Measurements from ENCODE around the gene IRF9.
A peak's percentile ranks its signal among the peaks of the same experiment; 100 is the strongest.

Gene IRF9

DNA sequence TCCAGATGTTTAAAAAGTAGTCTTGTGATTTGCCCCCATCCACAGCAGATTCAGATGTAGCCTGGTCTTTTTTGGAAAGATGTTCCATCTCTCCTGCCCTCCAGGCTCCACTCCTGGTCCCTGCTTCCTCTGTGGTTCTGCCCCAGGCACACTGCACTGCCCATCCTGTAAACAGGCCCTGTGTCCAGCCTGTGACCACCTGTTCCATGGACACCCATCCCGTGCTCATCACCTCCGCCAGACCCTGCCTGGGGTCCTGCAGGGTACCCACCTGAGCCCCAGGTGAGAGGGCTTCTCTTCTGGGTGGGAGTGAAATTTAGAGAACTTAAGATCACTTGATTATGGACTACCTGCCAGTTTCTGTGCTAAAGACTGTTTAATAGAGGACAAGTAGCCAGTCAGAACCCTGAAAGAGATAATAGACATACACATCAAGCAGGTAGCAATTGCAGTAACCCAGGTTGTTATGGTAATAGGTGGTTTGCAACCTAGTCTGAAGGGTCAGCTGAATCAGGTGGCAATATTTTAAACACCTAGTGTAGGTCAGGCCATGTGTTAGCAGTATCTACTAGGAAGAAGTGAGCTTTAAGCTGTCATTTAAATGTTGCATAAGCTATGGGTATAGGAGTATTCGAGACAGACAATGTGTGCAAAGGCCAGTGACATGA lies 11.6 kb upstream of the IRF9 start:
- no peak for DNase-seq

DNA sequence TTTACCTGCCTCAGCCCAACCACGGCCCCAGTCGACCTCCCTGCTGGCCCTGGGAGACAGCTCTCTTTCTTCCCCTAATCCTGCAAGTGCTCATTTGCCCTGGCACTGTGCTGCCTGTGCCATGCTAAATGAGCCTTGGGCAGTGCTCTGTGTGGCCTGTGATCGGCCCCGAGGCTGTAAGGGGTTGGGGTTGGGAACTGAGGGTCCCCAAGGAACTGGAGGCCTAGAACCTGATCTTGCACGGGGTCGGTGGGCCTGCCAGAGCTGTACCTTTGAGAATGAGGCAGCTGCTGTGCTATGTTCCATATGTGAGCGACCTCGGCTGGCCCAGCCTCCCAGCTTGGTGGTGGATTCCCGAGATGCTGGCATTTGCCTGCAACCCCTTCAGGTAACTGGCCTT lies 11.0 kb upstream of the IRF9 start:
- no peak for DNase-seq

DNA sequence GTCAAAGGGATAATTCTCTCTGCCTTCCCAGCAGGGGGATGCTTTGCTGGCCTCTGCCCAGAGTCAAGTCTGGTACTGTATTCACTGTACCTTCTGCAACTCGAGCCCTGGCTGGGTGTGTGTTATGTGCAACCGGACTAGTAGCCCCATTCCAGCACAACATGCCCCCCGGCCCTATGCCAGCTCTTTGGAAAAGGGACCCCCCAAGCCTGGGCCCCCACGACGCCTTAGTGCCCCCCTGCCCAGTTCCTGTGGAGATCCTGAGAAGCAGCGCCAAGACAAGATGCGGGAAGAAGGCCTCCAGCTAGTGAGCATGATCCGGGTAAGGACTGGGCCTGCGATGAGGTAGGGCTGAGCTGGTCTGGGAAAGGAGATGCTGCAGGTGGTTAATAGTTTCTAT lies 10.5 kb upstream of the IRF9 start:
- DNase-seq: no peak

DNA sequence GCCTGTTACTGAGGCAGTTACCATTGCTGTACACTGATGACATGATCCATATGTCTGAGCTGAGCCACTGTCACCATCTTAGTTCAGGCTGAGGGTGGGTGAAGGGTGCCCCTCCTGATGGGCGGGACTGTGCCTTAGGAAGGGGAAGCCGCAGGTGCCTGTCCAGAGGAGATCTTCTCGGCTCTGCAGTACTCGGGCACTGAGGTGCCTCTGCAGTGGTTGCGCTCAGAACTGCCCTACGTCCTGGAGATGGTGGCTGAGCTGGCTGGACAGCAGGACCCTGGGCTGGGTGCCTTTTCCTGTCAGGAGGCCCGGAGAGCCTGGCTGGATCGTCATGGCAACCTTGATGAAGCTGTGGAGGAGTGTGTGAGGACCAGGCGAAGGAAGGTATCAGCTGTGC lies 10.1 kb upstream of the IRF9 start:
- DNase-seq: no peak

DNA sequence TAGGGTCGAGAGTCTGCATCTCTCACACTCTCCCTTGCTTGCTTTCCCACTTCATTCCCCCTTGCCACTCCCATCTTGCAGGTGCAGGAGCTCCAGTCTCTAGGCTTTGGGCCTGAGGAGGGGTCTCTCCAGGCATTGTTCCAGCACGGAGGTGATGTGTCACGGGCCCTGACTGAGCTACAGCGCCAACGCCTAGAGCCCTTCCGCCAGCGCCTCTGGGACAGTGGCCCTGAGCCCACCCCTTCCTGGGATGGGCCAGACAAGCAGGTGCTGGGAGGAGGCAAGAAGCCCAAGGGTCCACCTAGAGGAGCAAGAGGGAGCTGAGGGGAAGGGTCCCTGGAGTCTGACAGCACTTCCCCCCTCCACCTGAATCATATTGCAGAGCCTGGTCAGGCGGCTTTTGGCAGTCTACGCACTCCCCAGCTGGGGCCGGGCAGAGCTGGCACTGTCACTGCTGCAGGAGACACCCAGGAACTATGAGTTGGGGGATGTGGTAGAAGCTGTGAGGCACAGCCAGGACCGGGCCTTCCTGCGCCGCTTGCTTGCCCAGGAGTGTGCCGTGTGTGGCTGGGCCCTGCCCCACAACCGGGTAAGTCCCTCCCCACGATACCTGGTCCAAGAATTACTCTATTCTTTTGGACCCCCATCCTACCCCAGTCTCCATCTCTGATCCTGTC lies 9.5 kb upstream of the IRF9 start:
- DNase-seq: no peak

DNA sequence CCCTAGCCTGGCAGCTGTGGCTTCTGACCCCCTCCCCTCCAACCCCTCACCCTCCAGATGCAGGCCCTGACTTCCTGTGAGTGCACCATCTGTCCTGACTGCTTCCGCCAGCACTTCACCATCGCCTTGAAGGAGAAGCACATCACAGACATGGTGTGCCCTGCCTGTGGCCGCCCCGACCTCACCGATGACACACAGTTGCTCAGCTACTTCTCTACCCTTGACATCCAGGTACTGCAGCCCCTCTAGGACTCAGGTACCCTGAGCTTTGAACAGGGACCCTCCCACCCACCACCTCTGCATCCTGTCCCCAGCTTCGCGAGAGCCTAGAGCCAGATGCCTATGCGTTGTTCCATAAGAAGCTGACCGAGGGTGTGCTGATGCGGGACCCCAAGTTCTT lies 6.0 kb upstream of the IRF9 start:
- DNase-seq: no peak

DNA sequence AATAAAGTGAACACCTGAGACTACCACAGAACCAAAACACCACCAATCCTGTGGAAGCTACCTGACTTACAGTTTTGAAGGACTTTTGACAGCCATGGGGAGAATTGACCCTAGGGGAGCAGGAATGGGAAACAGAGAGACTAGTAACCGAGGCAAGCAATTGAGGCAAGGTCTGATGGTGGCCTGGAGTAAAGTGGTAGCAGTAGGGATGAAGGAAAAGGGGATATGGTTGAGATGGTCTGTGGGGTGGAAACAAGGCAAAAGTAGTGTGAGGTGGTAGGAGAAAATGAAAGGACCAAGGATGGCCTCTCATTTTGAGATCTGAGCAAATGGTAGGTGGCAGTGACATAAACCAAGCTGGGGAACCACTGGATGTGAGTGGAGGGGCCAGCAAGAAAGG lies 4.2 kb upstream of the IRF9 start:
- no peak for DNase-seq

DNA sequence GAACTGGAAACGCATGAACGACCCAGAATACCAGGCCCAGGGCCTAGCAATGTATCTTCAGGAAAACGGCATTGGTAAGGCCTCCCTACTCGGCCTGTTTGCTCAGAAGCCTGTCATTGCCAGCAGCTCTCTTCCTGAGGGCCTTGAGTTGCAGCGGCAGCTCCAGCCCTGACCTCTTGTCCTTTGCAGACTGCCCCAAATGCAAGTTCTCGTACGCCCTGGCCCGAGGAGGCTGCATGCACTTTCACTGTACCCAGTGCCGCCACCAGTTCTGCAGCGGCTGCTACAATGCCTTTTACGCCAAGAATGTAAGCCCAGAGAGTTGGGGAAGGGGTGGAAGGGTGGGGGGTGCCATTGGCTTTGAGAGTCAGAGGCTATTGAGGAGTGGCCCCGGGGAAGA lies 3.7 kb upstream of the IRF9 start:
- DNase-seq: no peak

DNA sequence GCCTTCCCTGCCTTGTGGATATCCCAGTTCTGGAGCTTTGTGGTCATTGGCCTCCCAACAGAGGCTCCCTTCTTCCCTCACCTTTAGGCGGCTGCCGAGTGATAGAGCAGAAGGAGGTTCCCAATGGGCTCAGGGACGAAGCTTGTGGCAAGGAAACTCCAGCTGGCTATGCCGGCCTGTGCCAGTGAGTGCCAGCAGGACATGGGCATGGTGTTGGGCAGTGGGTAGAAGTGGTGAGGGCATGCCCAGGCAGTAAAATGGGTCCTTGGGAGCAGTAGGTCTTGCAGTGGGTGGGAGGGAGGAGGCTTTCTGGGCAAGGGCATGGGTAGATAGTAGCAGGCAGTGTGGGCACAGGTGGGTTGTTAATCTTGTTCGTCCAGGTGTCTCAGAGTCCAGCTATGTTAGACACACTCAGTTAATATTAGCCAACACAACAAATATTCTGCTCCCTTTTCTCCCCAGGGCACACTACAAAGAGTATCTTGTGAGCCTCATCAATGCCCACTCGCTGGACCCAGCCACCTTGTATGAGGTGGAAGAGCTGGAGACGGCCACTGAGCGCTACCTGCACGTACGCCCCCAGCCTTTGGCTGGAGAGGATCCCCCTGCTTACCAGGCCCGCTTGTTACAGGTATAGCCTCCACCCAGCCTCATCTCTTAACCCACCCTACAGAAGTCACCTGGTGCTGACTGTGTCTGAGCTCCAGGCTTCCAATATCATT lies 1.1 kb upstream of the IRF9 start:
- no peak for DNase-seq

DNA sequence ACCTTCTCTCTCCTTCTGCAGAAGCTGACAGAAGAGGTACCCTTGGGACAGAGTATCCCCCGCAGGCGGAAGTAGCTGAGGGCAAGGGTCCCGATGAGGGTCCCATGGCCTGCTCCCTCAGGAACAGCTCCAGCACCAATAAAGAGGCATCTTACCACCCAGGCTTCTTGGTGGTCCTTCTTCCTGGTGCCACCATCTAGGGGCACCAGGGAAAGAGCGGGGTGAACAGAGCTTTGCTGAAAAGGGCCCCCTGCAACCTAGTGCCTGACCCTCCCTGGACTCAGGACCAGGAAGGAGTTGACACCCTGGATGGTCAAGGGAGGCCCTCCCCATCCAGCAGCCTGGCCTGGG lies 591 bp upstream of the IRF9 start:
- no peak for DNase-seq

DNA sequence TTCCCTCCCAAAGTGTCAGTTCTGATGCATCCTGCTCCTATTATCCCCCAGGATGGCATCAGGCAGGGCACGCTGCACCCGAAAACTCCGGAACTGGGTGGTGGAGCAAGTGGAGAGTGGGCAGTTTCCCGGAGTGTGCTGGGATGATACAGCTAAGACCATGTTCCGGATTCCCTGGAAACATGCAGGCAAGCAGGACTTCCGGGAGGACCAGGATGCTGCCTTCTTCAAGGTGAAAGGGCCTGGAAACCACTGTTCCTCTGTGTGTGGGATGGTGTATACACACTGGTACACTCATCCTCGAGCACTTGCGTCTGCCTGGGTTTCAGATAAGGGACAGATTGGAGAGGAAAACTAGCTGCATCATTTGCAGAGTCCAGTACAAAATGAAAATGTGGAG lies 1.0 kb downstream of the IRF9 start:
- DNase-seq: peak; percentile 37 to 53

DNA sequence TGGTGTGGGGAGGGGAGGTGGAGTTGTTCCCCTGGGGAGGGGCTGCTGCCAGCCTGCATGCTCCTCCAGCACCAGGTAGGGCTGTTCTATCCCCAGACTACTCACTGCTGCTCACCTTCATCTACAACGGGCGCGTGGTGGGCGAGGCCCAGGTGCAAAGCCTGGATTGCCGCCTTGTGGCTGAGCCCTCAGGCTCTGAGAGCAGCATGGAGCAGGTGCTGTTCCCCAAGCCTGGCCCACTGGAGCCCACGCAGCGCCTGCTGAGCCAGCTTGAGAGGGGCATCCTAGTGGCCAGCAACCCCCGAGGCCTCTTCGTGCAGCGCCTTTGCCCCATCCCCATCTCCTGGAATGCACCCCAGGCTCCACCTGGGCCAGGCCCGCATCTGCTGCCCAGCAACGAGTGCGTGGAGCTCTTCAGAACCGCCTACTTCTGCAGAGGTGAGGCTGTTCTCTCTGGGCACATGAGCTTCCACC lies 3.5 kb downstream of the IRF9 start:
- no peak for DNase-seq

DNA sequence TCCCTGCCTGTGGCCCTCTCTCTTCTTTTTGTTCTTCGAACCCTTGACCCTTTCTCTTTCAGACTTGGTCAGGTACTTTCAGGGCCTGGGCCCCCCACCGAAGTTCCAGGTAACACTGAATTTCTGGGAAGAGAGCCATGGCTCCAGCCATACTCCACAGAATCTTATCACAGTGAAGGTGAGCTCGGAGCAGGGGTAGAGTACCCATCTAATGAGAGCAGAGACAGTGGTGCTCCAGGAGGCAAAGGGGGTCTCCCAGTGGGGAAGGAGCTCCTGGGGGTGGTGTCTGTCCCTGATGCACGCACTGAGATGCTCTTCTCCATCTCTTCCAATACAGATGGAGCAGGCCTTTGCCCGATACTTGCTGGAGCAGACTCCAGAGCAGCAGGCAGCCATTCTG lies 4.7 kb downstream of the IRF9 start:
- DNase-seq: no peak

DNA sequence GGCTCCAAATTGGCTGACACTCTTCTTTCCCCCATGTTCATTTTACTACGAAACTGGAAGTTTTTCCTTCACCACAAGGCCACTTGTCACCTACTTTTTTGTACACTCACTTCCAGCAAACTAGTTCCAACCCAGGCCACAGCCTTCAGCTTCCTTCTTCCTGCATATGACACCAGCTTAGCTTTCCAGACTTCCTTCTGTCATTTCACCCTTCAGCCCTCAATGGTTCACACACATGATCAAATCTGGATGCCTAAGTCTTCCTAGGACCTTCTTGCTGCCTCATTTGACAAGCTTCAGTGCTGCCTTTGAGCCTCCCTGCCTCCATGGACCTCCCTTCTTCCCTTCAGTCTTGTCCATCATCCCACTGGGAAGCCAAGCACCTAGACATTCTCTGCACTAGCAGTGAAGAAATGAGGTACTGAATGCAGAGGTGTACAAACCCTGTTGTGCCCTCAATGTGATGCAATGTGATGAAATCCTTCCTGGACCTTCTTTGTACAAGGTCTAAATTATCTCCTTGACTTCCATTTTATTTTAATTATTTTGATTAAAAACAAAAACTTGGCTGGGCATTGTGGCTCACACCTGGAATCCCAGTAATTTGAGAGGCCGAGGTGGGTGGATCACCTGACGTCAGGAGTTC lies 6.5 kb downstream of the IRF9 start:
- no peak for DNase-seq

DNA sequence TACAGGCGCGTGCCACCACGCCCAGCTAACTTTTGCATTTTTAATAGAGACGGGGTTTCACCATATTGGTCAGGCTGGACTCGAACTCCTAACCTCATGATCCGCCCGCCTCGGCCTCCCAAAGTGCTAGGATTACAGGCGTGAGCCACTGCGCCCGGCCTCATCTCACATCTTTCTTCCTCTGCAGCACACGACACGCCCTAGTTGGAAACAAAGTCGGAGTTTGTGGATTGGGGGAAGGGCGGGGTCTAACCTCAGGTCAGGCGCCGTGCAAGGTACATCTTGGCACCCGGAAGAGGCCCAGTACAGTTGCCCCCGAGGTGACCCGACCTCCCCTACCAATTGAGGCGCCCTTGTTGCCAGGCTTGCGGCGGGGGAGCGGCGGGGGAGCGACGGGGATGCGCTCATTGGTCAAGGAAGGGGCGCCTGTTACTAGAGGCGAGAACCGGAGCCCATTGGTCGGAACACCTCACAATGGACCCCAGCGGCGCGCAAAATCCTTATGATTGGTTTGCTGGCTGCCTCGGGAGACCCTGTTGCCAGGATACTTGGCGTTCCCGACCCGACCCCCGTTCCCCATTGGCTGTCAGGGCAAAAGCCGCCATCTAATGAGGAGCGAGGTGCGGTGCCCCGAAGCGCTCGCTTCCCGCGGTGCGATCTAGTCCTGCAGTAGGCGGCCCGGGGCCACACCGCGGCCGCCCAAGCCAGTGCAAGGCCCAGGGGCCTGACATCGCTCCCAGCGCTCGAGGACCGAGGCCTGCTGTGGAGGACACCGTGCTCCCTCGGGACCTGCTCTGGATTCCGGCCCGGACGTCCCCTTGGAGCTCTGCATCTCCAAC lies 10.6 kb downstream of the IRF9 start, which contains the start of gene REC8:
TSS of gene REC8 (plus strand) at position 659 of the 839 bp plus-strand sequence. CDS start 473 bp downstream, outside the sequence.
- DNase-seq: peak; percentile 66 to 76

DNA sequence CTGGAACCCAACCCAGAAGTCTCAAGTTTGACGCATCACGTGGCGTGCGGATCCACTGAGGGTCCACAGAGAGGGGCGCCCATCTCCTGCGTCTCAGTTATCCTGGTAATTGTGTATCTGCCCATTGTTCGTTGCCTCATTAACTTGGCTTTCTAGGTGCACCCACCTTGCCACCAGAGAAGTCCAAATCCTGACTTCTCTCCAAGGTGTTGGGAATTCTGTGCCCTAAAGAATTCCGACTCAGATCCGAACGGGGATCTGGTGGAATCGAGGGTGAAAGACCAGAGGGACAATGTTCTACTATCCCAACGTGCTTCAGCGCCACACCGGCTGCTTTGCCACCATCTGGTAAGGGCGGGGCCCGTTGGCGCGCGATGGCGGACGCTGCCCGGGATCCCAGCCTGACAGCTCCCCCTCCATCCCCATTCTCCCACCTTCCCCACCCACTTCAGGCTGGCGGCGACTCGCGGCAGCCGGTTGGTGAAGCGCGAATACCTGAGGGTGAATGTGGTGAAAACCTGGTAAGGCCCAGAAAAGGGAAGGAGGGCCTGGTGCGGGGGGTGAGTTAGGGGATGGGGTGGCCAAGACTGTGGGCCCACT lies 11.3 kb downstream of the IRF9 start:
- no peak for DNase-seq

DNA sequence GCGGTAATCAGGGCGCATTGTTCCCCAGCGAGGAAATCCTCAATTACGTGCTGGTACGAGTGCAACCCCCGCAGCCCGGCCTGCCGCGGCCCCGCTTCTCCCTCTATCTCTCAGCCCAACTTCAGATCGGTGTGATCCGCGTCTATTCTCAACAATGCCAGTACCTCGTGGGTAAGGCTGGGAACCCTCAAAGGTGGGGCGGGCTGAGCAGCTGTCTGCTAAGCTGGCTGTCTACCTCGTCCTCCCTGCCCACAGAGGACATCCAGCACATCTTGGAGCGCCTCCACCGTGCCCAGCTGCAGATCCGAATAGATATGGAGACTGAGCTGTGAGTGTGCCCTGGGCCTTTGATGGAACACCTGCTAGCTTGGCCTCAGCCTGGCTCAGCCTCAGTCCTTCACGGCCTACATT lies 11.8 kb downstream of the IRF9 start:
- DNase-seq: no peak

DNA sequence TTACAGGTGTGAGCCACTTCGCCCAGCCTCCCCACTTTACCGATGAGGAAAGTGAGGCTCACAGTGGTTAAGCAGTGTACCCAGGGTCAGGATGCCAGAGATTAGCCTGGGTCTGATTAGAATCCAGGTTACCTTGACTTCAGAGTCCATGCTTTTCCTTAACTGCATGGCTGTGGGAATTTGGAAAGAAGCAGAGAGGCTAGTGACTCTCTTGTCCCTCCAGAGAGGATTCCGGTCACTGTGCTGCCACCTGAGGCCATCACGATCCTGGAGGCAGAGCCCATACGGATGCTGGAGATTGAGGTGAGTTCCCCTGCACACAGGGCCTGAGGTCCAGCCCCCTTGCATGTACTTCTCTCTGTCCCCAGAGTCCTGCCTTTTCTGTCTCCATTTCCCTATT lies 15.5 kb downstream of the IRF9 start:
- DNase-seq: no peak

DNA sequence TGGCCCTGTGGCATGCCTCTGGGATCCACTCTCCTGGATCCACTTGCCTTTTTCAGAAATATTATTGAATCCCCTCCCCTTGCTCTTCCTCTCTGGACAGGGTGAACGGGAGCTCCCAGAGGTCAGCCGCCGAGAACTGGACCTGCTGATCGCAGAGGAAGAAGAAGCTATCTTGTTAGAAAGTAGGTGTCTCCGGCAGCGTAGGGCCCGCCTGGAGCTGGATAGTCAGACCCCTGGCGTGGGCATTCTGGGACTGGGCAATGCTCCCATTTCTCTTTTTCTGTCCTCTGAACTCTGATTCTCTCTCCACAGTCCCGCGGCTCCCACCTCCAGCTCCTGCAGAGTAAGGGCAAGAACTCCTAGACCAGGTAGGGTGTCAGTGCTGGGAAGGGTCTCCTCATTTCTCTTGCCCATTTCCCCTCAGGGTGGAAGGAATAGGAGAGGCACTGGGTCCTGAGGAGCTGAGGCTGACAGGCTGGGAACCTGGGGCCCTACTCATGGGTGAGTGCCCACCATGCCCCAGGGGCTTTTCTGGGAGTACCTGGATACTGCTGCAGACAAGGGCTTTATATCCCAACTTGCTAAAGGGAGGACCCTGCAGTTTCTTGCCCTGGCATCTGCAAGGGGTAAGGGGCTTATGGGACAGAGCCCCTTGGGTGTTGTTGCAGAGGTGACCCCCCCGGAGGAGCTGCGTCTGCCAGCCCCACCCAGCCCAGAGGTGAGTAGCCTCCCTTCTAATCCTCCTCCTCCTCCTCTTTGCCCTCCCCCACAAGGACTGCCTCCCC lies 16.2 kb downstream of the IRF9 start:
- DNase-seq: no peak

DNA sequence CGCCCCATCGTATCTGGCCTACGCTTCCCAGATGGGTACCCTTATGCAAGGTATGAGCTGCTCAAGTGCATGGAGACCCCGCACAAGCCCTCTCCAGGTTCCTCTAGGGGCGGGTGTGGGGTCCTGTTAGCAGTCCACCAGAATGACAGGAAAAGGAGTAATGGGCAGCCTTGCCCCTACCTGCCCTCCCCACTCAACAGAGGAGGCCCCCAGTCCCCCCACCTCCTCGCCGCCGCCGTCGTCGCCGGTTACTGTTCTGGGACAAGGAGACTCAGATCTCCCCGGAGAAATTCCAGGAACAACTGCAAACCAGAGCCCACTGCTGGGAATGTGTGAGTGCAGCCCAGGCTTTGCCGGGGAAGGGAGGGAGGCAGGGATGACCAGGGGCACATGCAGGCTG lies 16.8 kb downstream of the IRF9 start:
- no peak for DNase-seq

DNA sequence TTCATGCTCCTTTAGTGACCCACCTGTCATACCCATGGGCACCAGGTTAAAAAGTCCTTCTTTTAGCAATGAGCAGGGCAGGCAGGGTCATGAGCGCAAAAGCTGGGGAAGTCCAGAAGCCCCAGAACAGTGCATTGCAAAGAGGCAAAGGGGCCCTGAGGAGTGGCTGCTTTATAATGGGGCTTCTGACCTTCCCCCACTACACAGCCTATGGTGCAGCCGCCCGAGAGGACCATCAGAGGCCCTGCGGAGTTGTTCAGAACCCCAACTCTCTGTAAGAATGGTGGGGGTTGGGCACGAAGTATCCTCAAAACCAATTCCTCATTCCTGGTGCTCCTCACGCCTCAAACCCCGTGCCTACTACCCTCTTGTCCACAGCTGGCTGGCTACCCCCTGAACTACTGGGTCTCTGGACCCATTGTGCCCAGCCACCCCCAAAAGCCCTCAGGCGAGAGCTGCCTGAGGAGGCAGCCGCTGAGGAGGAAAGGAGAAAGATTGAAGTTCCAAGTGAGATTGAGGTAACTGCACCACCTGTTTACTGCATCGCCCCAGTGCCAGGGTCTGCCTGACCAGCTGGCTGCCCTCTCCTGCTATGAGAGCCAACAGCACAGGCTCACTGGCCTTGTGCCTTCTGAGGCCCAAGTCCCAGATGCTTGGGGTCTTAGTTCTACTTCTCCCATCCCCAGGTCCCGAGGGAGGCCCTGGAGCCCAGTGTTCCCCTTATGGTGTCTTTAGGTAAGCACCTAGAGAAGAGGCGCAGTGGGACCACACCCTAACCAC lies 17.5 kb downstream of the IRF9 start:
- no peak for DNase-seq
